WTC11 (cell line): ENCODE measurements around the gene FANCC.

Experiments
- ATF1 ChIP-seq: sonication (generic); formaldehyde crosslinking; IDR thresholded peaks from 2 replicates; pipeline ENCODE4 v1.8.1; 2023; ENCODE audit warnings: mild to moderate bottlenecking, moderate library complexity, missing genetic modification reagents
- IRF2 ChIP-seq: sonication (generic); formaldehyde crosslinking; IDR thresholded peaks from 2 replicates; pipeline ENCODE4 v1.8.0; 2022; ENCODE audit warnings: low read depth, missing genetic modification reagents, borderline replicate concordance
- TF ChIP-seq, protein P1 (sequence below): fragments of 200-600 bp; IDR thresholded peaks from 2 replicates; pipeline ENCODE4 v1.8.0; 2022; ENCODE audit warnings: antibody characterized with exemption
- TF ChIP-seq, protein P2 (sequence below): sonication (generic); formaldehyde crosslinking; conservative IDR thresholded peaks from 2 replicates; pipeline ENCODE4 v1.8.1; 2022; ENCODE audit warnings: mild to moderate bottlenecking, missing genetic modification reagents
- TF ChIP-seq, protein P3 (sequence below): sonication (generic); formaldehyde crosslinking; IDR thresholded peaks from 2 replicates; pipeline ENCODE4 v1.8.1; 2023; ENCODE audit warnings: mild to moderate bottlenecking, missing genetic modification reagents, moderate library complexity

DNA sequence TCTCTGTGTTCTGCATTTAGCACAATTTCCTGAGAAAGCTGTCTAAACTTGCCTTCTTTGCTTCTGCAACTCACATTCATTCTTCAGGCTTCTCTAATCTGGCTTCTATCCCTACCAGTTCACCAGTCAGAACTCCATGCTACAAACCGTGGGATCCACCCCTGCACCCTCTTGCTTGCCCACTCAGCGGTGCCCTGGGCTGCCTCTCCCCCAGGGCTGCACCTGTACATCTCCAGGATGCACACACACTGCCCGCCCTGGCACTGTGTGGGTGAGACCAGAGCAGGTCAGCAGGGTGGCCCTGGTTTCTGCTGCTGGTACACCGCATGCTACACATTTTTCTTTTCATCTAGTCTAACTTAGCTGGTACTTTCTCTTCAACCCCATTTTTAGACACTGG is 127.1 kb downstream of the FANCC start:
- TF ChIP-seq IRF2: no peak
- TF ChIP-seq, protein P1, sequence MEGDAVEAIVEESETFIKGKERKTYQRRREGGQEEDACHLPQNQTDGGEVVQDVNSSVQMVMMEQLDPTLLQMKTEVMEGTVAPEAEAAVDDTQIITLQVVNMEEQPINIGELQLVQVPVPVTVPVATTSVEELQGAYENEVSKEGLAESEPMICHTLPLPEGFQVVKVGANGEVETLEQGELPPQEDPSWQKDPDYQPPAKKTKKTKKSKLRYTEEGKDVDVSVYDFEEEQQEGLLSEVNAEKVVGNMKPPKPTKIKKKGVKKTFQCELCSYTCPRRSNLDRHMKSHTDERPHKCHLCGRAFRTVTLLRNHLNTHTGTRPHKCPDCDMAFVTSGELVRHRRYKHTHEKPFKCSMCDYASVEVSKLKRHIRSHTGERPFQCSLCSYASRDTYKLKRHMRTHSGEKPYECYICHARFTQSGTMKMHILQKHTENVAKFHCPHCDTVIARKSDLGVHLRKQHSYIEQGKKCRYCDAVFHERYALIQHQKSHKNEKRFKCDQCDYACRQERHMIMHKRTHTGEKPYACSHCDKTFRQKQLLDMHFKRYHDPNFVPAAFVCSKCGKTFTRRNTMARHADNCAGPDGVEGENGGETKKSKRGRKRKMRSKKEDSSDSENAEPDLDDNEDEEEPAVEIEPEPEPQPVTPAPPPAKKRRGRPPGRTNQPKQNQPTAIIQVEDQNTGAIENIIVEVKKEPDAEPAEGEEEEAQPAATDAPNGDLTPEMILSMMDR: no peak
- TF ChIP-seq, protein P2, sequence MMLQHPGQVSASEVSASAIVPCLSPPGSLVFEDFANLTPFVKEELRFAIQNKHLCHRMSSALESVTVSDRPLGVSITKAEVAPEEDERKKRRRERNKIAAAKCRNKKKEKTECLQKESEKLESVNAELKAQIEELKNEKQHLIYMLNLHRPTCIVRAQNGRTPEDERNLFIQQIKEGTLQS: no peak
- TF ChIP-seq, protein P3, sequence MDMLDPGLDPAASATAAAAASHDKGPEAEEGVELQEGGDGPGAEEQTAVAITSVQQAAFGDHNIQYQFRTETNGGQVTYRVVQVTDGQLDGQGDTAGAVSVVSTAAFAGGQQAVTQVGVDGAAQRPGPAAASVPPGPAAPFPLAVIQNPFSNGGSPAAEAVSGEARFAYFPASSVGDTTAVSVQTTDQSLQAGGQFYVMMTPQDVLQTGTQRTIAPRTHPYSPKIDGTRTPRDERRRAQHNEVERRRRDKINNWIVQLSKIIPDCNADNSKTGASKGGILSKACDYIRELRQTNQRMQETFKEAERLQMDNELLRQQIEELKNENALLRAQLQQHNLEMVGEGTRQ (CRISPR knock-in tag): no peak
- TF ChIP-seq ATF1: no peak
